ENCODE measurements around the gene STK32B. TPM values are rescaled to one million over a fixed set of nuclear protein-coding genes. Genes with fewer than 3 reads are reported as not detected.
A peak's percentile ranks its signal among the peaks of the same experiment; 100 is the strongest.
"Not testable (repeated sequence)": the region's sequence is repeated elsewhere in the genome, so short reads cannot be mapped to it uniquely, and the experiment has no call there.

Gene STK32B
- total RNA-seq = not detected

- TF ChIP-seq, protein P1, sequence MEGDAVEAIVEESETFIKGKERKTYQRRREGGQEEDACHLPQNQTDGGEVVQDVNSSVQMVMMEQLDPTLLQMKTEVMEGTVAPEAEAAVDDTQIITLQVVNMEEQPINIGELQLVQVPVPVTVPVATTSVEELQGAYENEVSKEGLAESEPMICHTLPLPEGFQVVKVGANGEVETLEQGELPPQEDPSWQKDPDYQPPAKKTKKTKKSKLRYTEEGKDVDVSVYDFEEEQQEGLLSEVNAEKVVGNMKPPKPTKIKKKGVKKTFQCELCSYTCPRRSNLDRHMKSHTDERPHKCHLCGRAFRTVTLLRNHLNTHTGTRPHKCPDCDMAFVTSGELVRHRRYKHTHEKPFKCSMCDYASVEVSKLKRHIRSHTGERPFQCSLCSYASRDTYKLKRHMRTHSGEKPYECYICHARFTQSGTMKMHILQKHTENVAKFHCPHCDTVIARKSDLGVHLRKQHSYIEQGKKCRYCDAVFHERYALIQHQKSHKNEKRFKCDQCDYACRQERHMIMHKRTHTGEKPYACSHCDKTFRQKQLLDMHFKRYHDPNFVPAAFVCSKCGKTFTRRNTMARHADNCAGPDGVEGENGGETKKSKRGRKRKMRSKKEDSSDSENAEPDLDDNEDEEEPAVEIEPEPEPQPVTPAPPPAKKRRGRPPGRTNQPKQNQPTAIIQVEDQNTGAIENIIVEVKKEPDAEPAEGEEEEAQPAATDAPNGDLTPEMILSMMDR (IDR thresholded peaks at IDR 0.05) = no peak
- Mint-ChIP-seq H3K4me1 (ENCODE audit: low read depth) (peaks cover 13% of the 10 kb centered on the region), H3K36me3 (ENCODE audit: low read depth) (no peaks in the 10 kb centered on the region), H3K4me3 (peak within 1 kb of the TSS; percentile 56), H3K27ac (no peak within 1 kb of the TSS), H3K27me3 (peaks cover 37% of the 10 kb centered on the region), H3K9me3 (no peaks in the 10 kb centered on the region)
- intact Hi-C loops (cut with micrococcal nuclease) = no loop called here
- ATAC-seq (peak; percentile 64), DNase-seq (peak; percentile 51)
- ChIA-PET CTCF (interaction anchor here (1.2 kb wide), 1 partner anchor 15 kb away, joined by 3 read pairs; no protein-coding TSS in a partner anchor), POLR2A (no interaction called here)
These were observed at the start of gene STK32B for GRCh38 chr4:5051278-5052203. STK32B (plus strand) TSS chr4:5051480.

DNA sequence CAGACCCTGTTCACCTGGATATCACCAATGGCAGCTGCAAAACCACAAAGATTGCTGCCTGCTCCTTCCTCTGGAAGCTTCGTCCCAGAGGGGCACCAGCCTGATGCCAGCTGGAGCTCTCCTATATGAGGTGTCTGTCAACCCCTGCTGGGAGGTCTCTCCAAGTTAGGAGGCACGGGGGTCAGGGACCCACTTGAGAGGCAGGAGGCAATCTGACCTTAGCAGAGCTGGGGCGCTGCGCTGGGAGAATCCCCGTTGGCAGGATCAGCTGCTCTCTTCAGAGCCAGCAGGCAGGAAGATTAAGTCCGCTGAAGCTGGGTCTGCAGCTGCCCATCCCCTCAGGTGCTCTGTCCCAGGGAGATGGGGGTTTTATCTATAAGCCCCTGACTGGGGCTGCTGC is 49.6 kb upstream of the STK32B start:
- ATAC-seq; H3K4me1 Mint-ChIP-seq (ENCODE audit: low read depth); H3K27ac Mint-ChIP-seq; intact Hi-C loops (cut with micrococcal nuclease); H3K36me3 Mint-ChIP-seq (ENCODE audit: low read depth); POLR2A ChIA-PET; CTCF ChIA-PET; H3K9me3 Mint-ChIP-seq; H3K27me3 Mint-ChIP-seq; H3K4me3 Mint-ChIP-seq; DNase-seq: not testable (repeated sequence)

GRCh38 chr4:5003372-5003857 is 47.9 kb upstream of the STK32B start:
- ATAC-seq (no peak), DNase-seq (no peak)
- Mint-ChIP-seq H3K4me1 (ENCODE audit: low read depth) (no peaks in the 10 kb centered on the region), H3K4me3 (no peak overlapping the region), H3K27me3 (peaks cover 7% of the 10 kb centered on the region), H3K9me3 (no peaks in the 10 kb centered on the region), H3K36me3 (ENCODE audit: low read depth) (no peaks in the 10 kb centered on the region), H3K27ac (no peak overlapping the region)
- intact Hi-C loops (cut with micrococcal nuclease) = no loop called here
- CTCF ChIA-PET = no interaction called here
- POLR2A ChIA-PET = no interaction called here
- TF ChIP-seq, protein P1 (IDR thresholded peaks at IDR 0.05) = no peak

GRCh38 chr4:5003918-5004317 is 47.4 kb upstream of the STK32B start:
- intact Hi-C loops (cut with micrococcal nuclease) = no loop called here
- Mint-ChIP-seq H3K27me3 (peaks cover 7% of the 10 kb centered on the region), H3K4me1 (ENCODE audit: low read depth) (no peaks in the 10 kb centered on the region), H3K9me3 (no peaks in the 10 kb centered on the region), H3K27ac (no peak overlapping the region), H3K36me3 (ENCODE audit: low read depth) (no peaks in the 10 kb centered on the region), H3K4me3 (no peak overlapping the region)
- no peak for ATAC-seq
- POLR2A ChIA-PET = no interaction called here
- TF ChIP-seq, protein P1 (IDR thresholded peaks at IDR 0.05) = no peak
- CTCF ChIA-PET = no interaction called here
- DNase-seq = no peak

- TF ChIP-seq, protein P1 (IDR thresholded peaks at IDR 0.05) = no peak
- POLR2A ChIA-PET = no interaction called here
- no peaks in the 10 kb centered on the region for H3K9me3 Mint-ChIP-seq
- intact Hi-C loops (cut with micrococcal nuclease) = no loop called here
- no peak overlapping the region for H3K27ac Mint-ChIP-seq
- H3K27me3 Mint-ChIP-seq = peaks cover 11% of the 10 kb centered on the region
- CTCF ChIA-PET = no interaction called here
- no peaks in the 10 kb centered on the region for H3K36me3 Mint-ChIP-seq (ENCODE audit: low read depth)
- H3K4me1 Mint-ChIP-seq (ENCODE audit: low read depth) = no peaks in the 10 kb centered on the region
- H3K4me3 Mint-ChIP-seq = no peak overlapping the region
- DNase-seq = no peak
- ATAC-seq = no peak
These were observed 46.8 kb upstream of the STK32B start for GRCh38 chr4:5004496-5004895.

GRCh38 chr4:5006932-5007331 is 44.3 kb upstream of the STK32B start:
- intact Hi-C loops (cut with micrococcal nuclease); H3K4me3 Mint-ChIP-seq; CTCF ChIA-PET: not testable (repeated sequence)

More at GRCh38 chr4:5006932-5007331, 44.3 kb upstream of the STK32B start:
- DNase-seq; POLR2A ChIA-PET; H3K9me3 Mint-ChIP-seq; H3K36me3 Mint-ChIP-seq (ENCODE audit: low read depth); ATAC-seq; H3K27ac Mint-ChIP-seq; H3K4me1 Mint-ChIP-seq (ENCODE audit: low read depth): not testable (repeated sequence)
- peaks cover 14% of the 10 kb centered on the region for H3K27me3 Mint-ChIP-seq

Data from activated CD8-positive, alpha-beta T cell treated with anti-CD3 and anti-CD28 coated beads for 36 hours (primary cell).